GM18517 (cell line): ENCODE measurements around the gene RMND5B.
"Not testable (repeated sequence)": the region's sequence is repeated elsewhere in the genome, so short reads cannot be mapped to it uniquely, and the experiment has no call there.

Experiments
- ATAC-seq: cut with Tn5 transposase; IDR thresholded peaks from one replicate; pipeline ENCODE4 v1.9.1; 2021; ENCODE audit warnings: mild to moderate bottlenecking, moderate library complexity; ENCODE audit not compliant: unreplicated experiment

RMND5B gene

DNA sequence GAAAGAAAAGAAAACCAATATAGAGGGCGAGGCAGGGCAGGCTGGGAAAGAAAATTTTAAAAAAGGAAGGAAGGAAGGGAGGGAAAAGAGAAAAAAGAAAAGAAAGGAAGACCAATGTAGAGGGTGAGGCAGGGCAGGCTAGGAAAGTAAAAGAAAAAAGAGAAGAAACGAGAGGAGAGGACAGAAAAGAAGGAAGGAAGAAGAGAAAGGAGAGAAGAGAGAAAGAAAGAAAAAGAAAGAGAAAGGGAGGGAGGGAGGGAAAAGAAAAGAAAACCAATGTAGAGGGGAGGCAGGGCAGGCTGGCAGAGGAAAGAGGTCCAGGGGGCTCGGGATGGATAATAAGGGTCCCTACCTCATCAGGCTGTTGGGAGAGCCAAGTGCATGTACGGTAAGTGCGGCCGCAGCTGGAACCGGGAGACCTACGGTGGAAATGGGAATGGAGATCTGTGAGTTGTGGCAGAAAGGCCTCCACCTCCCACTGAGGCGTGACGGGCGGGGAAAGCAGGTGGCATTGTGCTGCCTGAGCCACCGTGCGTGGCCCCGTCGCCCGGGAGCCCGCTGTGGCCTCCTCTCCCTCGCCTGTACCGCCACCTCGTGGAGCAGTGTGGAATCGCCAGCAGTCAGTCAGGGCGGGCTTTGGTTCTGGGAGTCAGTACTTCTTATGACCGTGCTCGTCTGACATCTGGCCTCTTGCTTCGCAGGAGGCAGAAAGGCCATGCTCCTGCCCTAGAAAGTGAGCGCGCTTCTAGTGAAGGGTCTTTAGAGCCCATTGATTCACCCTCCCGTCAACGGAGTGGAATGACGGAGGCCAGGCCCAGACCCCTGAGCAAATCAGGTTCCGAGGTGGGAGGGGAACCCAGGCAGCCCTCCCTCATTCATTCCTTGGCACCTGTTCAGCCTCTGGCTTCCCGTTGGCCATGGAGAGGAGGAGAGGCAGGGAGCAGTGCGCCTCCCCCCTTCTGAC, 33.2 kb downstream of the RMND5B start:
- peak; percentile 91 for ATAC-seq

DNA sequence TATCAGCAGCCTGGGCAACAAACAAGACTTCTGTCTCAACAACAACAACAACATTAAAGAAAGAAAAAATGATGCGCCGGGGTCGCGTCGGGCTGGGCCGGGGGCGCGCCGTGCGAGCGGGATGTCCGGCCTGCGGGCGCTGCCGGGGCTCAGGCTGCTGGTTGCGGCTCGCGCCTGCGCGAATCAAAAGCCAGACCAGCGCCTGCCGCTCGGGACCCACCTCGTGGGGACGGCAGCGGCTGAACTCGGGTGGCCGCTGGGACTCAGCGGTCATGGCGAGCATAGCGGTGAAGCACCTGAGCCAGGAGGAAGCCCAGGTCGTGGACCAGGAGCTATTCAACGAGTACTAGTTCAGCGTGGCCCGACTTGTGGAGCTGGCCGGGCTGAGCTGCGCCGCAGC, 34.8 kb downstream of the RMND5B start:
- no peak for ATAC-seq

DNA sequence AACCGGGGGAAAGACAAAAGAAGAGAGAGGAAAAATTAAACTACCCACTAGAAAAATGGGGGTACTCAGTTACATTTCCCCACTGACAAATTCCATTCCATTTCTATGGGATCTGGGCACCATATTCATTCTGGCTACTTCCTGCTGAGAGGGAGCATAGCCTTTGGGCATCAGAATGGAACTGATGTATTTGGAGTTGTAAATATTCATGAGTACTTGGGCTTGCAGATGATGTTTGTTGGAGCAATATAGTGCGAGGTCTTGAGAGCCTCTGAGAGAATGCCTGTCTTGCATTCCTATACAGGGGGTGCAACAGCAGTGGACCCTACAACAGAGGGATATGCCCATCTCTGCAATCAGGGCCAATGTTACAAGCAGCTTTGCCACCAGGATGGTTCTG, 39.6 kb downstream of the RMND5B start:
- no peak for ATAC-seq

DNA sequence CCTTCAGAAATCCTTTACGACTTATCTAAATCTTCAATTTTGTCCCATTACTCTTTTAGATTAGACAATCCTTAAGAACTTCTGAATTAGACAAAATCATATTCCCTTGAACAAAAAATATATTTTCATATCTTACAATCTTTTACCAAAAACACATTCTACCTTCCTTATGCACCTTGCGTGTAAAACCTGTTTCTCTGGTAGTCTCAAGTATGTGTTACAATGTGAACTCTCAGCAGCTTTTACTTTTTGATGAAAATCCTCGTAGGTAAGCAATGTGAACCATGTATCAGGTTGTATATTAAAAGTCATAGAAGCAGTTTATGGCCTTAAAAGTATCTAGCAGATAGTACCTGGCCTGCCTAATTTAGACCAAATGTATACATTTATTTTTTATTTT, 43.6 kb downstream of the RMND5B start:
- no peak for ATAC-seq

DNA sequence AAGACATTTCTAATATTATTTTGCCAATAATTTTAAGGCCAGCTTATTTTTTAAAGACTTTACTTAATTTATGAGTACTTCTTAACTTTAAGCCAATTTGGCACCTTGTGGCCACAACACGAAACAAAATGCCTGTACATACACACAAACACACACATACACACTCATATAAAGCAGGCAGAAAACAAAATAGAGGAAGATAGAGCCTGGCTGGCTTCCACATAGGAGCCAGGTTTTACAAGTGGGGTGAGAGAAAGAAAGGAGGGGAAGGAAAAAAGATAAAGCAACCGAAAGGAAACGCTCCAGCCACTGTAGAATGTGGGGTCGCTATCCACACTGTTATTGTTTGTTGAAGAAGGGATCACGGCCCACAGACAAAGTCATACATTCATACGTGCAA, 46.0 kb downstream of the RMND5B start:
- ATAC-seq = no peak

DNA sequence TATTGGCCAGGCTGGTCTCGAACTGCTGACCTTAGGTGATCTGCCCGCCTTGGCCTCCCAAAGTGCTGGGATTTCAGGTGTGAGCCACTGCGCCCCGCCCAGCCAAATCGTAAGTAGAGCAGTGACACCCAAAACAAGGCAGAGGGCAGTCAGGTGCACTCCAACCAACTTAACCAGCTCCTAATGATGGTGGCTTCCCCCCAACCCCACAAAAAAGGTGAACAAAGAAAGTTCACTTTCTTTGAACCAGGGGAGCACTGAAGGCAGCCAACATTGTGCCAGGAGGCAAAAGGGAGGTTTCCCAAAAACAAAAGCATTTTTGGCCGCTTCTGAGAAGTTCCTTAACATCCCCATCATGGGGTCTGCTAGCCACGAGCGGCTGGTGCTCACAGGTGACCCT, 46.8 kb downstream of the RMND5B start:
- ATAC-seq = no peak

DNA sequence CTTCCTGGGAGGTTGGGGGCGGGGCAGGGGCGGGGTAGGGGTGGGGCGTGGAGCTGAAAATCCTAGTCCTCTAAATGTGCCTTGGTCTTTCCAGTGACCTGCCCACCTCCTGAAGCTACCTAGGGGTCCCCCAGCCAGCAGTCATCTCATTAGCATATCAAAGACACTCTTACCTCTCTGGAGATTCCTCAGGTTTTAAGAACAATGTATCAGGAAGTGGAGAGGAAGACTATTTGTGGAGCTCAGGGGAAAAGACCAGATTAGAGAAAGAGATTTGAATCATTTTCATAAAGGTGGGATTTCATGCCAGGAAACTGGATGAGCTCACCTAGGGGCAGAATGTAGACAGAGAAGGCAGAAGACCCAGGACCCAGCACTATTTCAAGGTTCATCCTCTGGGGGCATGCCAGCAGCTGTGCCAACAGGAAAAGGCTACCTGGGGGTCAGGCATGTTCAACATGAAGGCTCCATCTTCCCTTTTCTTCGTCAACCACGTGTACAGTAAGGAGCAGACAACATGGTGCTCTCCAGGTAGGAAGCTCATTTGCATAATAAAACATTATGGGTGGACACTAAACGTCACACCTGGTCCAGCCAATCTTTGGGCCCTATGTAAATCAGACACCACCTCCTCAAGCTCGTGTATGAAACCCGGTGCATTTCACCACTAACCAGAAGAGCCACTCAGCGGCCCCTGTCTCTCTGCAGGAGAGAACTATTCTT, 49.5 kb downstream of the RMND5B start:
- no peak for ATAC-seq

DNA sequence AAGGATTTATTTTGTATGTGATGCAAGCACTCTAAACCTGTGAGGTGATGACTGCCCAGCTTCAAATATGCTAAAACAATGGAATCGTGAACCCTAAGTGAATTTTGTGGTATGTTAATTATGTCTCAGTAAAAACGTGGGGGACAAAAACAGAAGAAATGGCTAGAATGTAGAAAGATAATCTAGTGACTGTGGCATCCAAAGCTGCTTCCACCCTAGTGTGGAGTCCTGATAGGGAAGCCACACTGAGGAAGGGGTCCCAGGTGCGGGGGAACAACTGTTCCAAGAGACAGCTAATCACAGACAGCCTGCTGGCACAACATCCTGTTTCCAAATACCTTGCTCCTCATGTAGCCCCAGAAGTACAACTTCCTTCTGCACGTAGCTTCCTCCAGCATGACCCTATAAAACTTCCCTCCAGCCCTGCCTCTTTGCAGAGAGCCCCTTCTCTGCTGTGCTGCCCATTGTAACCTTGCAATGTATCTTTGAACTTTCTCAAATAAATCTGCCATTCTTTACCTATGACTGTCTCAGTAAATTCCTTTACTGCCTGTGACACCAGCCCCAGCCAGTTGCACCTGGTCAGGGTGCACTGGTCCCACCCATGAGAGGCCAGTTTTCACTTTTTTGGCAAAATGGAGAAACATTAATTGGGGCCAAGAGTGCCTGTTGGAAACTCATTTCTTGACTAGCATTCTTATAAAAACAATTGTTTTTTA, 51.5 kb downstream of the RMND5B start:
- ATAC-seq = no peak

DNA sequence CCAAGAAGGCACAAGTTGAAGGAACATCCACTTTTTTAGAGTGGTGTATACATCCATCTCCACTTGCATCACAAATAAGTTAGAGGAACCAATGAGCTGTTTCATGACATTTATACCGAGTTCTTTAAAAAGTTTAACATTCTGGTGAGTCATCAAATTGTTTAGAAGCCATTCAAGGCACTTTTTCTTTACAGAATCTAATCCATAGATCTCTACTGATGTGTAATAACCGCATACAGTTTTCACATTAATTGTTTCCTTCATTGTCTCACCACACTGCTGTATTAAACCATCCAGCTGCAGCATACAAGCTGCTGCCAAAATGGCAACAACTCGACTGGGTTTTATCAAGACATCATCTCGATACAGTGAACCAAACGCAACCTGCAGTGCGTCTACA, 55.6 kb downstream of the RMND5B start:
- ATAC-seq = no peak

DNA sequence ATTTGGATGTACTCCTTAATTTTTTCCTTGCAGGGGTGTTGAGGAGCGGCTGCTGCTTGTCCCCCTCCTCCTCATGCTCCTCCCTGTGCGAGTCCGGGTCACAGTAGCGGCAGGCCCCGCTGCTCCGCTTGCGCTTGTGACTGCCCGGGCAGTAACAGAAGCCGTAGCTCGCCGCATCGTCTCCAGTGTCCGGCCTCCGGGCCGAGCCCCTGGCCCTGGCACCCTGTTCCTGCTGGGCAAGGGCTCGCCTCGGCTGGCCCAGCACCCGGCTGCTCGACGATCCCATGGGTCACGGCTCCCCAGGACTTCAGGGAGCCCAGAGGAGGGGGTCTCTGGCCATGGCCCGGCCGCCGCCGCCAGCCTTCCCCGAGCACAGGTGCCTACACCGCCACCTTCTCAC, 56.2 kb downstream of the RMND5B start, which contains the start of gene GMCL2:
GMCL2 (minus strand) TSS at position 358 of the 400 bp plus-strand sequence; CDS start at position 286, 72 bp downstream.
- no peak for ATAC-seq

DNA sequence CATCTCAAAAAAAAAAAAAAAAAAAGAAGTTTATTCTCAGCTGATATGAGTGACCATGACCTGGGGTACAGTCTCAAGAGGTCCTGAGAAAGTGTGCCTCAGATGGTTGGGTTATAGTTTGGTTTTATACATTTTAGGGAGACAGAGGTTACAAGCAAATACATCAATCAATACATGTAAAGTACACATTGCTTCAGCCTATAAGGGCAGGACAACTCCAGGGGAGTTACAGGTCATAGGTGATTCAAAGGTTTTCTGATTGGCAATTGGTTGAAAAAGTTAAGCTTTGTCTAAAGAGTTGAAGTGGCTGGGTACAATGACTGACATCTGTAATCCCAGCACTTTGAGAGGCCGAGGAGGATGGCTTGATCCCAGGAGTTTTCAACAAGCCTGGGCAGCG, 58.6 kb downstream of the RMND5B start:
- ATAC-seq = no peak

DNA sequence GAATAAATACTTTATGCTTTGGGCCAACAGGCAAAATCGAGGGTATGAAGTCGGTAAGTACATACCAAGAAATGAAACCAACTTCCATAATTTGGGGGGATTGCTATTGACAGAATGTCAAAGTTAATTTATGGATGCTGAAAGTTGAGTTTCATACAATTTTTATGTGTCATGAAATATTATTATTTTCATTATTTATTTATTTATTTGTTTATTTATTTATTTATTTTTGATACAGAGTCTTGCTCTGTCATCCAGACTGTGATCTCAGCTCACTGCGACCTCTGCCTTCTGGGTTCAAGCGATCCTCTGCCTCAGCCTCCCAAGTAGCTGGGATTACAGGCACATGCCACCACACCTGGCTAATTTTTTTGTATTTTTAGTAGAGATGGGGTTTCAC, 60.8 kb downstream of the RMND5B start:
- ATAC-seq = no peak

DNA sequence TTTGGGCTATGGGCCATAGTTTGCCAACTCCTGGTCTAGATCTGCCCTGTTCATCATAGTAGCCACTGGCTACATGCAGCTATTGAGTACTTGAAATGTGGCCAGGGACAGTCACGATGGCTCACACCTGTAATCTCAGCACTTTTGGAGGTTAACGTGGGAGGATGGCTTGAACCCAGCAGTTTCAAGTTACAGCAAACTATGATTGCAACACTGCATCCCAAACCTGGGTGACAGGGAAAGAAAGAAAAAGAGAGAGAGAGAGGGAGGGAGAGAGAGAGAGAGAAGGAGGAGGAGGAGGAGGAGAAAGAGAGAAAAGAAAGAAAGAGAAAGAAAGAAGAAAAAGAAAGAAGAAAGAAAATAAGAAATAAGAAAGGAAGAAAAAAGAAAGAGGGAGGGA, 61.4 kb downstream of the RMND5B start:
- no peak for ATAC-seq

DNA sequence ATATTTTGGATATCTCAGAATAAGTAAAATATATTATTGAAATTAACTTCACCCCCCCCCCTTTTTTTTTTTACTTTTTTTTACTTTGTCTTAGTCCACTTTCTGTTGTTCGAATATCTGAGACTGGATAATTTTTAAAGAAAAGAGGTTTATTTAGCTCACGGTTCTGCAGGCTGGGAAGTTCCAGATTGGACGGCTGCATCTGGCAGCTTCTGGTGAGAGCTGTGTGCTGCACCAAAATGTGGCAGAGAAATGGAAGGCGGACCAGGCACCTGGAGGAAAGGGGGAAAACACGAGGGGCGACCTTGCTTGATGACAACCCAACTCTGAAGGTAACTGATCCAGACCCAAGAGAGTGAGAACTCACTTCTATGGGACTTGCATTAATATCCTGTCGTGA, 62.0 kb downstream of the RMND5B start:
- ATAC-seq = no peak

DNA sequence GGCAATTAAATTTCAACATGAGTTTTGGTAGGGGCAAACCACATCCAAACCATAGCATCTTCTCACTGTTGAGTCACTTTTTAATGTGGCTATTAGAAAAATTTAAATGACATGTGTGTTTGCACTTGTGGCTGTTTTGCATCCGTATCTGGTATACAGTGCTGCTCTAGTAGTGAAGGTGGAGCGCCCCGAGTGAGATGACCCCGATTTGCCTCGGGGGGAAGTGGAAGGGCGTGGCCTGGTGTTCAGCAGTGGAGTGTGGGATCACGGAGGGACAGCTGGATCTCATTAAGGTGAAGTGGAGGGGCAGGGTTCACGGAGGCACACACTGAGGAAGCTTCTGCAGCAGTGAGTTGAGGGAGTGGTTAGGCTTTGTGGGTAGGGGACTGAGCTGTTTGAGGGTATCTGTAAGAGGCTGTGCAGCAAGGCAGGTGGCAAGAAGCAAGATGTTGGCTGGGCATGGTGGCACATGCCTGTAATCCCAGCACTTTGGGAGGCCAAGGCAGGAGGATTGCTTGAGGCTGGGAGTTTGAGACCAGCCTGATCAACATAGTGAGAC, 62.5 kb downstream of the RMND5B start:
- no peak for ATAC-seq

DNA sequence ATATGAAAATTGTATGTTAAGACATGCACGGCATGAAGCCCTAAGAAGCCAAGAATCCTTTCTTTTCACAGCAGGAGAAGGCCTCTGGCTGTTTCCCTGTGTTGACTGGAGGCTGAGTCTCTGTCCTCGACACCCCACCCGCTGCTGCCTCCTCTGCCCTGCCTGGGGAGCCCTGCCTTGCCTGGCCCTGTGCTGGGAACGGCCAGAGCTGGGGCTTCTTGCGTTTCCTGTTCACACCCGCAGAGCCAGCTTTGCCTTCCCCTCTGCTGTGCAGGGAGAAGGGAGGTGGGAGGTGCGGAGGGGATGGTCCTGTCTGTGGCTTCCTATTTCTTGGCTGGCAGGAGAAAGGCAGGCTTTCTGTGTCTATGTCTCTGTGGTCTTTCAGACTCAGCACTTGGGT, 63.2 kb downstream of the RMND5B start:
- ATAC-seq = no peak

DNA sequence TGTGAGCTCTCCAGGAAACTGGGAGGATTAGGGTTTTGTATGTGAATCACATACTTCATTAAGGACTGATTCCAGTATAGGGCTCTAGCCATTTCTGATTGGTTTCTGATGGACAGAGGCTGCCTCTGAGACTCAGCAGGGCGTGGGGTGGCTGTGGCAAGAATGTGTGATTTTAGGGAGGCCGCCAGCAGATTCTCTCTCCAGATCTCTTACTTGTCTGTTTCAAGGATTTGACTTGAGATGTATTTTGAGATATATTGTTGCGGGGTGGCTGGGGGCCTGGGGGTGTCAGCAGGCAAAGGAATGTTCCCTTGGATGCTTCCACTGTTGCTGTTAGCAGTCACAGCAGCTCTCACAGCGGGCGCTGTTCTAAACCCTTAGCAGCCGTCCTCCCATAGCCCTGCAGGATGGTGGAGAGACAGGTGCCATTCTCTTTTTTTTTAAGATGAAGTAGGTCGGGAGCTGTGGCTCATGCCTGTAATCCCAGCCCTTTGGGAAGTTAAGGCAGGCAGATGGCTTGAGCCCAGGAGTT, 65.5 kb downstream of the RMND5B start:
- no peak for ATAC-seq

DNA sequence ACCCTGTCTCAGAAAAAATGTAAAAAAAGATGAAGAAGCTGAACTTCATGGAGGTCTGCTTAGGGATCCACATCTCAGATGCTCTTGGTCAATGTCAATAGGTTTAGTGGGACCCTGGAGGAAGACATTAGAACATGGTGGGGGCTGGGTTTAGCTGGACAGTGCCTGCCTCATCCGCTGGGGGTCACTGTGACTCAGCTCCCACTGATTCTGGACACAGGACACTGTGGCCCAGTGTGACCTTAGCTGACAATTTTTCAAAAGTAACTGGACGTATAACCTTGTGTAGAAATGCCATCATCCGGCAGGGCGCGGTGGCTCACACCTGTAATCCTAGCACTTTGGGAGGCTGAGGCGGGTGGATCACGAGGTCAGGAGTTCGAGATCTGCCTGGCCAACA, 66.2 kb downstream of the RMND5B start:
- no peak for ATAC-seq

DNA sequence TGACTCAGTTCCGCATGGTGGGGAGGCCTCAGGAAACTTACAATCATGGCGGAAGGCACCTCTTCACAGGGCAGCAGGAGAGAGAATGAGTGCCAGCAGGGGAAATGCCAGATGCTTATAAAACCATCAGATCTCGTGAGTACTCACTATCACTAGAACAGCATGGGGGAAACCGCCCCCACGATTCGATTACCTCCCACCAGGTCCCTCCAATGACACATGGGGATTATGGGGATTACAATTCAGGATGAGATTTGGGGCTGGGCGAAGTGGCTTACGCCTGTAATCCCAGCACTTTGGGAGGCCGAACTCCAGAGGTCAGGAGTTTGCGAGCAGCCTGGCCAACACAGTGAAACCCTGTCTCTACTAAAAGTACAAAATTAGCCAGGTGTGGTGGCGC, 67.3 kb downstream of the RMND5B start:
- ATAC-seq = not testable (repeated sequence)

DNA sequence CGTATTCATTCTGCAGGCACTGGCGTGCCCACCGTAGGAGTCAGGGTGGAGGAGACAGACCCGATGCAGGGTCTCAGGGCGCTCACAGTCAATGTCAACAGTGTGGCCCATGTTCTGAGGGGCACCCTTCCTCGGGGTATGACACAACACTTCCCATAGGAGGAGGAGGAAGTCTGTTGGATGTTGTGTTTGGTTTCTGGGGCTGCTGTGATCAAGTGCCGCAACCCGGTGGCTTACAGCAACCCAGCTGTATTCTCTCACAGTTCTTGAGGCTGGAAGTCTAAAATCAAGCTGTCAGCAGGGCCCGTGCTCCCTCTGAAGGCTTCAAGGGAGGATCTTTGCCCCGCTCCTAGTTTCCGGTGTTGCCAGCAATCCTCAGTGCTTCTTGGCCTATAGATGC, 67.9 kb downstream of the RMND5B start:
- ATAC-seq = no peak
